ENCODE data around the gene IFT80.

- TF ChIP-seq, protein P1, sequence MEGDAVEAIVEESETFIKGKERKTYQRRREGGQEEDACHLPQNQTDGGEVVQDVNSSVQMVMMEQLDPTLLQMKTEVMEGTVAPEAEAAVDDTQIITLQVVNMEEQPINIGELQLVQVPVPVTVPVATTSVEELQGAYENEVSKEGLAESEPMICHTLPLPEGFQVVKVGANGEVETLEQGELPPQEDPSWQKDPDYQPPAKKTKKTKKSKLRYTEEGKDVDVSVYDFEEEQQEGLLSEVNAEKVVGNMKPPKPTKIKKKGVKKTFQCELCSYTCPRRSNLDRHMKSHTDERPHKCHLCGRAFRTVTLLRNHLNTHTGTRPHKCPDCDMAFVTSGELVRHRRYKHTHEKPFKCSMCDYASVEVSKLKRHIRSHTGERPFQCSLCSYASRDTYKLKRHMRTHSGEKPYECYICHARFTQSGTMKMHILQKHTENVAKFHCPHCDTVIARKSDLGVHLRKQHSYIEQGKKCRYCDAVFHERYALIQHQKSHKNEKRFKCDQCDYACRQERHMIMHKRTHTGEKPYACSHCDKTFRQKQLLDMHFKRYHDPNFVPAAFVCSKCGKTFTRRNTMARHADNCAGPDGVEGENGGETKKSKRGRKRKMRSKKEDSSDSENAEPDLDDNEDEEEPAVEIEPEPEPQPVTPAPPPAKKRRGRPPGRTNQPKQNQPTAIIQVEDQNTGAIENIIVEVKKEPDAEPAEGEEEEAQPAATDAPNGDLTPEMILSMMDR (IDR thresholded peaks at IDR 0.05; ENCODE audit: poor library complexity) = no peak
- TF ChIP-seq EZH2 (IDR thresholded peaks at IDR 0.05; ENCODE audit: borderline replicate concordance) = no peak
These were observed 24.1 kb downstream of the IFT80 start for GRCh38 chr3:160374925-160375324.
